Parathyroid adenoma (tissue), 2 donors: ENCODE results near the gene ARL13B.
"Not testable (repeated sequence)": the region's sequence is repeated elsewhere in the genome, so short reads cannot be mapped to it uniquely, and the experiment has no call there.

Experiments
- H2AFZ ChIP-seq: fragments of 300-600 bp; sonication (generic); one replicate; pipeline ENCODE4 v1.7.0; 2017; ENCODE audit warnings: antibody characterized with exemption, mild to moderate bottlenecking
- H3K27ac ChIP-seq: fragments of 300-600 bp; sonication (generic); one replicate; pipeline ENCODE4 v1.7.0; 2017
- H3K27me3 ChIP-seq: fragments of 300-600 bp; sonication (generic); one replicate; pipeline ENCODE4 v1.7.0; 2017; ENCODE audit warnings: low read length; ENCODE audit not compliant: control insufficient read depth, insufficient read depth
- H3K36me3 ChIP-seq: fragments of 300-600 bp; sonication (generic); one replicate; pipeline ENCODE4 v1.7.0; 2017; ENCODE audit warnings: low read length; ENCODE audit not compliant: control insufficient read depth, insufficient read depth
- H3K4me1 ChIP-seq: fragments of 300-600 bp; sonication (generic); one replicate; pipeline ENCODE4 v1.7.0; 2017; ENCODE audit warnings: control low read depth
- H3K4me2 ChIP-seq: fragments of 300-600 bp; sonication (generic); one replicate; pipeline ENCODE4 v1.7.0; 2017; ENCODE audit warnings: low read length
- H3K4me3 ChIP-seq: fragments of 300-600 bp; sonication (generic); one replicate; pipeline ENCODE4 v1.7.0; 2017; ENCODE audit warnings: low read depth, low read length
- H3K79me2 ChIP-seq: fragments of 300-600 bp; sonication (generic); one replicate; pipeline ENCODE4 v1.7.0; 2017; ENCODE audit warnings: control low read depth
- H3K9ac ChIP-seq: fragments of 300-600 bp; sonication (generic); one replicate; pipeline ENCODE4 v1.7.0; 2017; ENCODE audit warnings: mild to moderate bottlenecking
- H3K9me3 ChIP-seq: fragments of 300-600 bp; sonication (generic); one replicate; pipeline ENCODE4 v1.7.0; 2017; ENCODE audit warnings: low read length; ENCODE audit not compliant: control insufficient read depth
- CTCF ChIP-seq: fragments of 300-600 bp; sonication (generic); IDR thresholded peaks from one replicate; pipeline ENCODE4 v1.7.0; 2017; ENCODE audit warnings: antibody characterized with exemption, mild to moderate bottlenecking
- donor health status: primary hyperparathyroidism.

ARL13B gene

GRCh38 chr3:93979850-93980676, at the start of gene ARL13B:
Gene ARL13B (plus strand): TSS chr3:93980155. CDS start chr3:93980424, 269 bp downstream.
- Histone ChIP-seq H3K9me3 (no peaks in the 10 kb centered on the region), H3K4me3 (peak within 1 kb of the TSS; percentile 97), H3K36me3 (no peaks in the 10 kb centered on the region), H3K4me2 (peak within 1 kb of the TSS; percentile 87), H3K9ac (peak within 1 kb of the TSS; percentile 32), H3K79me2 (peaks cover 3% of the 10 kb centered on the region), H3K27me3 (no peaks in the 10 kb centered on the region), H3K27ac (peak within 1 kb of the TSS; percentile 85), H2AFZ (peak within 1 kb of the TSS; percentile 77), H3K4me1 (no peaks in the 10 kb centered on the region)
- no peak for TF ChIP-seq CTCF

GRCh38 chr3:93931597-93932229, 48.2 kb upstream of the ARL13B start:
- TF ChIP-seq CTCF: no peak
- no peaks in the 10 kb centered on the region for H3K4me1 ChIP-seq
- no peak overlapping the region for H3K4me3 ChIP-seq
- H3K36me3 ChIP-seq: no peaks in the 10 kb centered on the region
- H3K9me3 ChIP-seq: no peaks in the 10 kb centered on the region
- H3K4me2 ChIP-seq: no peak overlapping the region
- H3K27me3 ChIP-seq: no peaks in the 10 kb centered on the region
- no peak overlapping the region for H3K9ac ChIP-seq
- H3K27ac ChIP-seq: no peak overlapping the region
- H3K79me2 ChIP-seq: no peaks in the 10 kb centered on the region
- H2AFZ ChIP-seq: no peak overlapping the region

- no peaks in the 10 kb centered on the region for H3K9me3 ChIP-seq
- H3K9ac ChIP-seq: no peak overlapping the region
- no peak overlapping the region for H3K4me2 ChIP-seq
- no peaks in the 10 kb centered on the region for H3K36me3 ChIP-seq
- H3K4me3 ChIP-seq: no peak overlapping the region
- TF ChIP-seq CTCF: no peak
- H3K27ac ChIP-seq: no peak overlapping the region
- H3K4me1 ChIP-seq: no peaks in the 10 kb centered on the region
- no peaks in the 10 kb centered on the region for H3K79me2 ChIP-seq
- no peaks in the 10 kb centered on the region for H3K27me3 ChIP-seq
- no peak overlapping the region for H2AFZ ChIP-seq
Observed at GRCh38 chr3:93934366-93935046, 45.4 kb upstream of the ARL13B start.

- no peak for TF ChIP-seq CTCF
- H3K9me3 ChIP-seq: no peaks in the 10 kb centered on the region
- H3K27ac ChIP-seq: no peak overlapping the region
- H3K4me2 ChIP-seq: no peak overlapping the region
- H3K4me1 ChIP-seq: no peaks in the 10 kb centered on the region
- no peak overlapping the region for H2AFZ ChIP-seq
- no peak overlapping the region for H3K9ac ChIP-seq
- no peaks in the 10 kb centered on the region for H3K27me3 ChIP-seq
- H3K4me3 ChIP-seq: no peak overlapping the region
- H3K36me3 ChIP-seq: no peaks in the 10 kb centered on the region
- no peaks in the 10 kb centered on the region for H3K79me2 ChIP-seq
Observed at GRCh38 chr3:93936549-93936948, 43.4 kb upstream of the ARL13B start.

GRCh38 chr3:93937485-93937884, 42.5 kb upstream of the ARL13B start:
- not testable (repeated sequence) for H3K79me2 ChIP-seq, H3K9ac ChIP-seq, H3K9me3 ChIP-seq, H3K4me3 ChIP-seq, H3K27ac ChIP-seq, H3K36me3 ChIP-seq, H3K4me1 ChIP-seq, H2AFZ ChIP-seq, H3K27me3 ChIP-seq, H3K4me2 ChIP-seq

- not testable (repeated sequence) for H3K27ac ChIP-seq, H3K4me3 ChIP-seq, H3K79me2 ChIP-seq, H3K4me2 ChIP-seq, H3K9me3 ChIP-seq, H3K4me1 ChIP-seq, H3K27me3 ChIP-seq, H3K9ac ChIP-seq, H2AFZ ChIP-seq, H3K36me3 ChIP-seq
Observed at GRCh38 chr3:93949958-93950357, 30.0 kb upstream of the ARL13B start.
